CD4-positive, alpha-beta memory T cell (primary cell): ENCODE measurements around the gene ERC2. TPM values are rescaled to one million over a fixed set of nuclear protein-coding genes. Genes with fewer than 3 reads are reported as not detected.
"Not testable (repeated sequence)": the region's sequence is repeated elsewhere in the genome, so short reads cannot be mapped to it uniquely, and the experiment has no call there.

ENCODE experiments used
- CTCF ChIA-PET: fragments of 350-600 bp; sonication (Branson Sonifier 250); formaldehyde crosslinking; loops from one replicate; lab custom pipeline; 2021; ENCODE audit warnings: inconsistent platforms; ENCODE audit not compliant: partially characterized antibody; lab: Charles Lee
- POLR2A ChIA-PET: fragments of 350-600 bp; sonication (Branson Sonifier 250); formaldehyde crosslinking; loops from one replicate; lab custom pipeline; 2021; ENCODE audit not compliant: partially characterized antibody; lab: Charles Lee
- DNase-seq, 5 donors: peaks; one replicate each; pipeline versions ENCODE4 v3.0.0 to v3.0.0-alpha.2; 2020 to 2022; ENCODE audit warnings: mixed read lengths in 1 of 5
- H3K27ac ChIP-seq: one replicate; pipeline ENCODE4 v1.7.0; 2013; ENCODE audit warnings: low read depth, low read length
- H3K27me3 ChIP-seq: 2 replicates; pipeline ENCODE4 v1.7.0; 2013; ENCODE audit warnings: mild to moderate bottlenecking, low read length, moderate library complexity; ENCODE audit not compliant: insufficient read depth
- H3K36me3 ChIP-seq: 2 replicates; pipeline ENCODE4 v1.7.0; 2013; ENCODE audit warnings: mild to moderate bottlenecking, low read length, moderate library complexity; ENCODE audit not compliant: insufficient read depth
- H3K4me1 ChIP-seq: 2 replicates; pipeline ENCODE4 v1.7.0; 2013; ENCODE audit warnings: mild to moderate bottlenecking, low read length, moderate library complexity; ENCODE audit not compliant: insufficient read depth
- H3K4me3 ChIP-seq, 2 donors: one replicate each; pipeline ENCODE4 v1.7.0; 2013; ENCODE audit warnings: low read length in 2 of 2, mild to moderate bottlenecking in 1 of 2
- H3K9me3 ChIP-seq, 2 donors: one replicate each; pipeline ENCODE4 v1.7.0; 2013; ENCODE audit warnings: low read length in 2 of 2, control low read depth in 1 of 2; ENCODE audit not compliant: control insufficient read depth in 1 of 2
- H3K27ac Mint-ChIP-seq, 7 donors: one replicate each; pipeline ENCODE4 v1.8.0; 2020 to 2021; ENCODE audit warnings: mixed read lengths in 7 of 7, mild to moderate bottlenecking in 6 of 7, inconsistent platforms in 3 of 7, moderate library complexity in 3 of 7
- H3K27me3 Mint-ChIP-seq, 2 donors: one replicate each; pipeline ENCODE4 v1.8.0; 2020 to 2021; ENCODE audit warnings: mixed read lengths in 2 of 2
- H3K36me3 Mint-ChIP-seq, 2 donors: one replicate each; pipeline ENCODE4 v1.8.0; 2020 to 2021; ENCODE audit warnings: mixed read lengths in 2 of 2, inconsistent platforms in 1 of 2, mild to moderate bottlenecking in 1 of 2
- H3K4me1 Mint-ChIP-seq, 4 donors: one replicate each; pipeline ENCODE4 v1.8.0; 2020 to 2021; ENCODE audit warnings: mixed read lengths in 4 of 4, mild to moderate bottlenecking in 1 of 4
- H3K4me3 Mint-ChIP-seq, 8 donors: one replicate each; pipeline ENCODE4 v1.8.0; 2020 to 2021; ENCODE audit warnings: mixed read lengths in 8 of 8, mild to moderate bottlenecking in 7 of 8, moderate library complexity in 6 of 8, inconsistent platforms in 3 of 8
- H3K9me3 Mint-ChIP-seq, 8 donors: one replicate each; pipeline ENCODE4 v1.8.0; 2020 to 2021; ENCODE audit warnings: mixed read lengths in 8 of 8, mild to moderate bottlenecking in 5 of 8, inconsistent platforms in 3 of 8, moderate library complexity in 1 of 8
- intact Hi-C: fragments of 100-400 bp; cut with micrococcal nuclease; formaldehyde crosslinking; loops from one replicate; pipeline ENCODE4 v1.15.1; 2023
- polyA plus RNA-seq, 2 donors: library from polyadenylated mRNA; unstranded; fragments of 300-500 nt; fragmentation: Illumina TruSeq; gene quantifications; one replicate each; pipeline ENCODE4 v1.2.3, GENCODE V29; 2021
- total RNA-seq, 2 experiments: library from RNA; stranded (reverse); gene quantifications; one replicate each; pipeline ENCODE4 v1.2.3, GENCODE V29; 2021

Gene ERC2
- total and polyA plus RNA-seq, 4 experiments from 2014 or later = not detected

GRCh38 chr3:56269755-56270535 lies 198.3 kb downstream of the ERC2 start:
- H3K4me1 ChIP-seq = no peaks in the 10 kb centered on the region
- intact Hi-C loops = no loop called here
- H3K27me3 Mint-ChIP-seq = peaks cover 6 to 10% of the 10 kb centered on the region in 2 donors
- H3K36me3 ChIP-seq = no peaks in the 10 kb centered on the region
- CTCF ChIA-PET = no interaction called here
- POLR2A ChIA-PET = no interaction called here
- H3K9me3 ChIP-seq = no peaks in the 10 kb centered on the region
- no peak overlapping the region for H3K4me3 Mint-ChIP-seq
- H3K27me3 ChIP-seq = no peaks in the 10 kb centered on the region
- H3K4me3 ChIP-seq = no peak overlapping the region
- H3K27ac ChIP-seq = no peak overlapping the region
- peaks cover 0 to 3% (median 0%) of the 10 kb centered on the region in 8 donors for H3K9me3 Mint-ChIP-seq
- no peaks in the 10 kb centered on the region for H3K36me3 Mint-ChIP-seq
- no peak for DNase-seq
- H3K4me1 Mint-ChIP-seq = no peaks in the 10 kb centered on the region
- H3K27ac Mint-ChIP-seq = no peak overlapping the region

- no peak overlapping the region for H3K4me3 ChIP-seq
- Mint-ChIP-seq H3K4me3 (no peak overlapping the region), H3K4me1 (no peaks in the 10 kb centered on the region), H3K27me3 (peaks cover 6 to 9% of the 10 kb centered on the region in 2 donors), H3K36me3 (no peaks in the 10 kb centered on the region), H3K9me3 (peaks cover 0 to 5% (median under 1%) of the 10 kb centered on the region in 8 donors), H3K27ac (no peak overlapping the region)
- DNase-seq = no peak
- no peaks in the 10 kb centered on the region for H3K36me3 ChIP-seq
- POLR2A ChIA-PET = no interaction called here
- no peaks in the 10 kb centered on the region for H3K9me3 ChIP-seq
- no peaks in the 10 kb centered on the region for H3K27me3 ChIP-seq
- intact Hi-C loops = no loop called here
- no peak overlapping the region for H3K27ac ChIP-seq
- CTCF ChIA-PET = no interaction called here
- H3K4me1 ChIP-seq = no peaks in the 10 kb centered on the region
Observed at GRCh38 chr3:56268616-56269383, 199.5 kb downstream of the ERC2 start.

GRCh38 chr3:56261852-56262251 lies 206.4 kb downstream of the ERC2 start:
- H3K9me3 Mint-ChIP-seq, intact Hi-C loops: not testable (repeated sequence)

GRCh38 chr3:56260262-56260661 lies 208.0 kb downstream of the ERC2 start:
- H3K4me3 Mint-ChIP-seq = no peak overlapping the region
- H3K4me1 Mint-ChIP-seq = no peaks in the 10 kb centered on the region
- H3K36me3 Mint-ChIP-seq = no peaks in the 10 kb centered on the region
- no peak overlapping the region for H3K27ac ChIP-seq
- H3K36me3 ChIP-seq = no peaks in the 10 kb centered on the region
- no peak overlapping the region for H3K4me3 ChIP-seq
- H3K27me3 Mint-ChIP-seq = peaks cover 6% of the 10 kb centered on the region in 2 donors
- peaks cover 0 to 7% (median under 1%) of the 10 kb centered on the region in 8 donors for H3K9me3 Mint-ChIP-seq
- intact Hi-C loops = no loop called here
- H3K27ac Mint-ChIP-seq = no peak overlapping the region
- no peaks in the 10 kb centered on the region for H3K27me3 ChIP-seq
- CTCF ChIA-PET = interaction anchor here (2.6 kb wide), 1 partner anchor 9 kb away, joined by 16 read pairs; no protein-coding TSS in a partner anchor
- no peaks in the 10 kb centered on the region for H3K4me1 ChIP-seq
- H3K9me3 ChIP-seq = no peaks in the 10 kb centered on the region
- POLR2A ChIA-PET = no interaction called here
- no peak for DNase-seq

More at GRCh38 chr3:56261852-56262251, 206.4 kb downstream of the ERC2 start:
- H3K27ac ChIP-seq, H3K27me3 ChIP-seq, H3K4me1 ChIP-seq, H3K4me3 Mint-ChIP-seq, H3K4me1 Mint-ChIP-seq, H3K36me3 Mint-ChIP-seq, H3K36me3 ChIP-seq, H3K4me3 ChIP-seq, DNase-seq, H3K27ac Mint-ChIP-seq, POLR2A ChIA-PET, H3K9me3 ChIP-seq: not testable (repeated sequence)
- H3K27me3 Mint-ChIP-seq = peaks cover 7 to 11% of the 10 kb centered on the region in 2 donors
- CTCF ChIA-PET = interaction anchor here (2.6 kb wide), 1 partner anchor 10 kb away, joined by 16 read pairs; no protein-coding TSS in a partner anchor

- Histone ChIP-seq H3K4me1 (no peaks in the 10 kb centered on the region), H3K36me3 (no peaks in the 10 kb centered on the region), H3K4me3 (no peak overlapping the region), H3K27me3 (no peaks in the 10 kb centered on the region), H3K27ac (no peak overlapping the region), H3K9me3 (no peaks in the 10 kb centered on the region)
- H3K4me1 Mint-ChIP-seq = no peaks in the 10 kb centered on the region
- H3K27me3 Mint-ChIP-seq = peaks cover 5% of the 10 kb centered on the region in 2 donors
- H3K27ac Mint-ChIP-seq = no peak overlapping the region
- no peak overlapping the region for H3K4me3 Mint-ChIP-seq
- H3K9me3 Mint-ChIP-seq = peaks cover 0 to 2% (median 0%) of the 10 kb centered on the region in 8 donors
- no peak for DNase-seq
- POLR2A ChIA-PET = no interaction called here
- intact Hi-C loops = no loop called here
- CTCF ChIA-PET = no interaction called here
- no peaks in the 10 kb centered on the region for H3K36me3 Mint-ChIP-seq
Observed at GRCh38 chr3:56257826-56258225, 210.4 kb downstream of the ERC2 start.

GRCh38 chr3:56254835-56255234 lies 213.4 kb downstream of the ERC2 start:
- no peaks in the 10 kb centered on the region for H3K27me3 ChIP-seq
- DNase-seq = no peak
- Mint-ChIP-seq H3K27ac (no peak overlapping the region), H3K4me3 (no peak overlapping the region), H3K9me3 (no peaks in the 10 kb centered on the region), H3K4me1 (no peaks in the 10 kb centered on the region), H3K36me3 (no peaks in the 10 kb centered on the region), H3K27me3 (no peaks in the 10 kb centered on the region)
- no peak overlapping the region for H3K4me3 ChIP-seq
- no peaks in the 10 kb centered on the region for H3K4me1 ChIP-seq
- intact Hi-C loops = no loop called here
- ChIA-PET CTCF (interaction anchor here (1.1 kb wide), 1 partner anchor 11 kb away, joined by 4 read pairs; no protein-coding TSS in a partner anchor), POLR2A (no interaction called here)
- H3K36me3 ChIP-seq = no peaks in the 10 kb centered on the region
- no peaks in the 10 kb centered on the region for H3K9me3 ChIP-seq
- H3K27ac ChIP-seq = no peak overlapping the region

- CTCF ChIA-PET = interaction anchor here (1.1 to 3.4 kb wide), 2 partner anchors 10 to 11 kb away, joined by 4 to 17 read pairs; no protein-coding TSS in a partner anchor
- no peak for DNase-seq
Observed at GRCh38 chr3:56253941-56254665, 214.2 kb downstream of the ERC2 start.

More at GRCh38 chr3:56253941-56254665, 214.2 kb downstream of the ERC2 start:
- POLR2A ChIA-PET = no interaction called here
- no peak overlapping the region for H3K27ac ChIP-seq
- H3K4me1 ChIP-seq = no peaks in the 10 kb centered on the region
- no peaks in the 10 kb centered on the region for H3K36me3 ChIP-seq
- H3K4me3 ChIP-seq = no peak overlapping the region
- H3K9me3 Mint-ChIP-seq = no peaks in the 10 kb centered on the region
- no peaks in the 10 kb centered on the region for H3K9me3 ChIP-seq
- H3K27me3 Mint-ChIP-seq = no peaks in the 10 kb centered on the region
- H3K36me3 Mint-ChIP-seq = no peaks in the 10 kb centered on the region
- H3K27ac Mint-ChIP-seq = no peak overlapping the region
- H3K4me1 Mint-ChIP-seq = no peaks in the 10 kb centered on the region
- H3K4me3 Mint-ChIP-seq = no peak overlapping the region
- intact Hi-C loops = no loop called here
- H3K27me3 ChIP-seq = no peaks in the 10 kb centered on the region
